ENCODE results near the gene RAMP1.
"Not testable (repeated sequence)": the region's sequence is repeated elsewhere in the genome, so short reads cannot be mapped to it uniquely, and the experiment has no call there.

The RAMP1 gene

GRCh38 chr2:237921967-237922492 is 62.6 kb downstream of the RAMP1 start:
- no peak for DNase-seq

GRCh38 chr2:237922641-237923361 is 63.4 kb downstream of the RAMP1 start:
- peak; percentile 39 for DNase-seq

GRCh38 chr2:237923481-237924163 is 64.2 kb downstream of the RAMP1 start:
- peak; percentile 90 for DNase-seq

DNA sequence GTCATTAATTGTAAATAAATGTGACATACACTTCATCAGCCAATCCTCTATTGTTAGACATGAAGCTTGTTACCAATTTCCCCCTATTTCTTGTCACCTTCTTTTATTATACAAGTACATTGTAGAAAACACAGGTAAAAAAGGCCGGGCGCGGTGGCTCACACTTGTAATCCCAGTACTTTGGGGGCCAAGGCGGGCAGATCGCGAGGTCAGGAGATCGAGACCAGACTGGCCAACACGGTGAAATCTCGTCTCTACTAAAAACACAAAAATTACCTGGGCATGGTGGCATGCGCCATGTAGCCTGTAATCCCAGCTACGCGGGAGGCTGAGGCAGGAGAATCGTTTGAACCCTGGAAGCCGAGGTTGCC is 64.7 kb downstream of the RAMP1 start:
- DNase-seq = no peak

GRCh38 chr2:237927135-237927534 is 67.7 kb downstream of the RAMP1 start:
- no peak for DNase-seq

GRCh38 chr2:237927986-237928385 is 68.6 kb downstream of the RAMP1 start:
- no peak for DNase-seq

- no peak for DNase-seq
Observed at GRCh38 chr2:237929979-237930378, 70.6 kb downstream of the RAMP1 start.

DNA sequence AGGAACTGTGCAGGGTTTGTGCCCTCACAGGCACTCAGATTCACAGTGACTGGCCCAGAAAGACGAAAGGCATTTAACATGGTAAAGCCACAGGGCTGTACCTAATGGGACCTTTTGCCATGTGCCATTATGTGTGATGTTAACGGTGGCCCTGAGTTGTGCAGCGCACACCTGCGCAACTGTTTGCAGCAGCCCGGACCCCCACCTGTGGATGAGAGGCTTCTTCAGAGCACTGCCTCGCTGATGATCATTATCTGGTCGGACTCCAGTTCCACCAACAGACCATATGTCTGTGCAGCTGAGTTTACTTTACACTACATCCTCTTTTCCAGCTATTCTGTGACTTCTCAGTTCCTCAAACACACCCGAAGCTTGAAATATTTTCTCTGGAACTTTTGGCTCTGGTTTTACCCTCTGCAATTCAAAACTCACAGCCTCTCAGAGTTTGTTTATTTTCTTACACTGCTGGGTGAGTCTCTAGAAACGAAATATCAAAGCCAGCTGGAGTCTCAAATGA is 71.8 kb downstream of the RAMP1 start:
- no peak for DNase-seq

GRCh38 chr2:237932731-237933131 is 73.3 kb downstream of the RAMP1 start:
- DNase-seq = no peak

DNA sequence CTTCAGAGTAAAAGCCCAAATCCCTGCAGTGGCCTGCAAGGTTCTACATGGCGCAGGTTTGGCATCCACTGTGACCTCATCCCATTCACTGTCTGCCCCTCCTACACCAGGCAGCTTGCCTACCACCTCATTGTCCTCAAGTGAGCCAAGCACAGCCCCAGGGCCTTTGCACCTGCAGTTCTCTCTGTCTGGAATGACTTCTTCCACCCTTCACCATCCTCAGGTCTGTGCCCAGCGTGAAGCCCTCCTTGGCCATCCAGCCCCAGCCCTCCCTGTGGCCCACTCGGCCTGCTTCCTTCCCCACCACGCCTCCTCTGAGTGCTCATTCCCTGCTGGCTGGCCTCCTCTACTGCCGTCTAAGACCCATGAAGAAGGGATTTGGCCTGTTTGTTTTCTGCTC is 74.8 kb downstream of the RAMP1 start:
- no peak for DNase-seq

DNA sequence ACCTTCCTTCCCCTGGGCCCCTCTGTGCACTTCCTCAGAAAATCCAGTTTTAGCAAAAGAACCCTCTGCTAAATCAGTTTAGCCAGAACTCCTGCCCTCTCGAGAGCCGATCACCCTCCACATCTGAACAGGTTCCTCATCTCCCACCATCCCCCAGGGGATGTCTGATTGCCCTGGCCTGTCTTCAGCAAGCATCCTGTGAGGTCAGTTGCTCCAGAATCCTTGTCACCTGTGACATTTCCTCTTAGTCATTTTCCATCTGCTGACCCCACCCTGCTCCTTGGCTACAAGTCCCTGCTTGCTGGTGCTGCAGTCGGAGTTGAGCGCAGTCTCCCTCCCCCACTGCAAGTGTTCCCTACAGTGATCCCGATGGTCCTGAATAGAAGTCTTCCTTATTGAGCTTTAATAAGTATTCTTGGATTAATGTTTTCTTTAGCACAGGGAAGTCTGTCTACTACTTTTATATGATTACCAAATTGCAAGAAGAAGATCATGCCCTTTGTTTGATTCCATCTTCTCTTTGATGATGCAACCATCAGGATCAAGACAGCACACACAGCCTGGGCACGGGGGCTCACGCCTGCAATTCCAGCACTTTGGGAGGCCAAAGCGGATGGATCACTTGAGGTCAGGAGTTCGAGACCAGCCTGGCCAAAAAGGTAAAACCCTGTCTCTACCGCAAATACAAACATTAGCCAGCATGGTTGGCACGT is 76.5 kb downstream of the RAMP1 start:
- no peak for DNase-seq

GRCh38 chr2:237939251-237939650 is 79.8 kb downstream of the RAMP1 start:
- no peak for DNase-seq

DNA sequence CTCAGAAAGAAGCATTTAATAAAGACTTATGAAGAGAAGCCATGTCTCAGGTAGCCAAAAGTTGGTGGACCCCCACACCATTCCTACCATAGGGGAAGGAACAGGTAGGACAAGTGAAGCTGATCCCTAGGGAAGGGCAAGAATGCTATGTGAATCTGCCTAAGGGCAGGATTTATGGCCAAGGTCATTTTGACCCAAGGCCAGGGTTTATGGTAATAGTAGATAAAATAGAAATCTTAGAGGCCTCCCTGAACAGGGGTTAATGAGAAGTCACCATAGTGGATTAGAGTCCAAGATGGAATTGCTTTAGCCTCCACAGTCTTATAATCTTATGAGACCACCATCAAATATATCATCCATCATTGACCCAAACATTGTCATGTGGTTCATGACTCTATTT is 81.4 kb downstream of the RAMP1 start:
- no peak for DNase-seq

- no peak for DNase-seq
Observed at GRCh38 chr2:237941239-237941638, 81.8 kb downstream of the RAMP1 start.

DNA sequence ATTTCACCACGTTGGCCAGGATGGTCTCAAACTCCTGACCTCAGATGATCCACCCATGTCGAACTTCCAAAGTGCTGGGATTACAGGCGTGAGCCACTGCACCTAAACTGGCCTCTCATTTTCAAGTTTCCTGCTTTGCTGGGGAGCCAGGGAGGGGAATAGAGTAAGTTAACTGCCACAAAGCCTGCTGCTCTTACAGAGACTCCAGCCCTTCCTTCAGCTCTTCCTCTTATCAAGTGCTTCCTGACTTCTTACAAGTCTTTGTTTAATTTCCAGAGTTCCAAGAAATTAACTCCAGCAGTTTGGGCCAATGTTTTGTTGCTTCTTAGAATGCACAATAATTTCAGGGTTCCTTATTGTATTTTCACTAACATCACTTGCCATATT is 83.1 kb downstream of the RAMP1 start:
- DNase-seq = no peak

GRCh38 chr2:237943395-237944094 is 84.1 kb downstream of the RAMP1 start:
- DNase-seq = no peak

DNA sequence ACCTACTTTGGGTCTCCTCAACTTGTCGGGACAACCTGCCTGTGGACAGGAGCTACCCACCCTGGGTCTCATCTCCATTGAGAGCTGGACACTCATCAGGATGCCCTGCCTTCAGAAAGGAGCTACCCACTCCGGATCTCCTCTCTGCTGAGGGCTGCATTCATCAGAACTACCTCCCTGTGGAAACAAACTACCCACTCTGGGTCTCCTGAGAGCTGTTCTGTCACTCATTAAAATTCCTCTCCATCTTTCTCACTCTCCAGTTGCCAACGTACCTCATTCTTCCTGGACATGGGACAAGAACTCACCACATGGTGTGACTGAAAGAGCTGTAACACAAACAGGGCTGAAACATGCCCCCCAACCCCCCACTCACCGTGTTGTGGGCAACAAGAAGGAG is 84.9 kb downstream of the RAMP1 start:
- DNase-seq = no peak

DNA sequence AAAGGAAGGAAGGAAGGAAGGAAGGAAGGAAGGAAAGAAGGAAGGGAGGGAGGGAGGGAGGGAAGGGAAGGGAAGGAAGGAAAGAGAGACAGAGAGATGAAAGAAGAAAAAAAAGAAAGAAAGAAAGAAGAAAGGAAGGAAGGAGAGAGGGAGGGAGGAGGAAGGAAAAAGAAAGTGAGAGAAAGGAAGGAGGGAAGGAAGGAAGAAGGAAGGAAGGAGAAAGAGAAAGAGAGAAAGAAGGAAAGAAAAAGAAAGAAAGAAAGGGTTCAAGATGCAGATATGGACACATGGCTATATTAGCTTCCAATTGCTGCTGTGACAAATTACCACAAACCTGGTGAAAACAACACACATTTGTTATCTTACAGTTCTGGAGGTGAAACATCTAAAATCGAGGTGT is 87.0 kb downstream of the RAMP1 start:
- no peak for DNase-seq

DNA sequence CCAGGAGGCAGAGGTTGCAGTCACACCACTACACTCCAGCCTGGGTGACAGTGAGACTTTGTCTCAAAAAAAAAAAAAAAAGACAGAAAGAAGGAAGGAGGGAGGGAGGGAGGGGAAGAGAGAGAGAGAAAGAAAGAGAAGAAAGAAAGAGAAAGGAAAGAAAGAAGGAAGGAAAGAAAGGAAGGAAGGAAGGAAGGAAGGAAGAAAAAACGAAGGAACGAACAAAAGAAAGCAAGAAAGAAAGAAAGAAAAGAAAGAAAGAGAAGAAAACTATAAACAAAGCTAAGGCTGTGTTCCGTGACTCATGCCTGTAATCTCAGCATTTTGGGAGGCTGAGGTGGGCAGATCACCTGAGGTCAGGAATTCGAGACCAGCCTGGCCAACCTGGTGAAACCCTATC is 91.9 kb downstream of the RAMP1 start:
- DNase-seq = not testable (repeated sequence)

DNA sequence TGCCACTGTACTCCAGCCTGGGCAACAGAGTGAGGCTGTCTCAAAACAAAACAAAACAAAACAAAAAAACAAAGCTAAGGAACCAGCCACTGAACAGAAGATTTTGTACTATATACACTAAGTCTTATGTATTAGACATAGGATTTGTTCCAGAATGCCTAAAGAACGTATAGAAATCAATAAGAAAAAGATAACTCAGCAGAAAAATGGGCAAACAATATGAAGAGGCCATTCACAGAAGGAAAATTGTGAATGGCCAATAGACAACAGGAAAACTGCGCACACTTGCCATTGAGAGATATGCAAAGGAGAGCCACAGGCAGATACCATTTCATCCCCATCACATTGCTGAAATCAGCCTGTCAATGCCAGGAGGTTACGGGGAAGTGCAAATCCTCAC is 92.5 kb downstream of the RAMP1 start:
- no peak for DNase-seq

- DNase-seq = no peak
Observed at GRCh38 chr2:237952851-237953250, 93.4 kb downstream of the RAMP1 start.

DNA sequence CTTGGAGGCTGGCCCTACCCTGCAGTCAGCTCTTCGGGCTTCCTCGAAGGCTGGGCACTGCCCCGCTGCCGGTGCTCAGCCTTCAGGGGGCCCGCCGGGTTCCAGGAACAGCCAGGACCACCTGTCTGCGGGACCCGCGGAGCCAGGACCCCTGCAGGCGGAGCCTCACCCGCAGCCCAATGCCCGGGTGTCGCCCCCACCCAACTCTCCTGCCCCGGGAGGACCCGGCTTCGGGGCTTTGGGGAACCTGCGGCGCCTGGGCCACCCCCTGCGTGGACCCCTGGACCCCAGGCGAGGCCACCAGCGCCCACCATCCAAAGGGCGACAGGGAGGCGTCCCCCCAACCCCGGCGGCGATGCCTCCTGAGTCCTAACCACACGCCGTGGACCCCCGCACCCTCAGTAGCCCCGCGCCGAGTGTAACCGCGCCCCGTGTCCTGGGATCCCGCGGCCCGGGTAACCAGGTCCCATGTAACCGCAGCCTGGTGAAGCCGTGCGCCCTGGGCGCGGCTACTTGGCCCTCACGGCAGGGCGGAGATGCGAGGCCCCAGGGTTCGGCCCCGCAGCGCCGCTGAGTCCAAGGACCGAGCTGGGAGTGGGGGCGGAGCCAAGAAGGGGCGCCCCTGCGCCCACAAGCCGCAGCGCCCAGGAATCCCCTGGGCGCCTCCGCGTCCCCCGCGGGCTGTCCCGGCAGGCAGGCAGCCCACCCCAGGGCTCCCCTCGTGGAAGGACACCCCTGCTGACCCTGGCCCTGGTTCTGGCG is 96.4 kb downstream of the RAMP1 start:
- no peak for DNase-seq

Data from stimulated activated CD8-positive, alpha-beta memory T cell treated with anti-CD3 and anti-CD28 coated beads, Interleukin-4, amount 100 ng/mL, for 48 hours (primary cell).